Forelimb muscle (tissue), 1 donor: Measurements from ENCODE around the gene LRRC71. TPM values are rescaled to one million over a fixed set of nuclear protein-coding genes. Genes with fewer than 3 reads are reported as not detected.
A peak's percentile ranks its signal among the peaks of the same experiment; 100 is the strongest.

Experiments
- DNase-seq: peaks from one replicate; pipeline ENCODE4 v3.0.0-alpha.2; 2013; ENCODE audit warnings: low read depth
- polyA plus RNA-seq: library from polyadenylated mRNA; unstranded; fragments of 120-200 nt; gene quantifications from one replicate; pipeline ENCODE4 v1.2.1, GENCODE V29; 2013; ENCODE audit not compliant: insufficient read length

LRRC71 gene
- polyA plus RNA-seq = 1.2 TPM

GRCh38 chr1:156920233-156921052 is at the start of gene LRRC71:
TSS of gene LRRC71 (plus strand) at chr1:156920632. CDS start at chr1:156920804, 172 bp downstream.
- DNase-seq = no peak

GRCh38 chr1:156873659-156874058 is 46.8 kb upstream of the LRRC71 start:
- no peak for DNase-seq

DNA sequence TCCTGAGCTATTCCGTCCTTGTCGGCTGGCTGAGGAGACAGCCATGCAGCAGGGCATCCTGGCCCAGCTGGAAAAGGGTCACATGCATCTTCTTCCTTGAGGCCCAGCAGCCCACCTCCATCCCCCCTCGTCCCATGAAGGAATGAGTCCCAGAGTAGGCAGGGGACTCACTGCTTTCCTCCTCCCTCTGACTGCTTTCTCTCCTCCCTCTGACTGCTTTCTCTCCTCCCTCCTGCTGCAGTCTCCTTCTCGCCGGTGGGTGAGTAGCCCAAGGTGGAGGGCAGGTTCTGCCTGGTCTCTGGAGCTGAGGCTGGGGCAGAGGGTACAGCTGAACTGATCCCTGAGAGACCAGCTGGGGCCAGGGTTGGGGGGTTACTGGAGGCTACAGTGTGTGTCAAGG is 46.3 kb upstream of the LRRC71 start:
- no peak for DNase-seq

GRCh38 chr1:156874572-156875340 is 45.7 kb upstream of the LRRC71 start:
- DNase-seq = no peak

GRCh38 chr1:156875341-156875615 is 45.2 kb upstream of the LRRC71 start:
- DNase-seq = no peak

- DNase-seq = no peak
Observed at GRCh38 chr1:156876281-156876680, 44.2 kb upstream of the LRRC71 start.

GRCh38 chr1:156877433-156878170 is 42.8 kb upstream of the LRRC71 start:
- no peak for DNase-seq

GRCh38 chr1:156879876-156880275 is 40.6 kb upstream of the LRRC71 start:
- DNase-seq = no peak

- DNase-seq = no peak
Observed at GRCh38 chr1:156880473-156880872, 40.0 kb upstream of the LRRC71 start.

DNA sequence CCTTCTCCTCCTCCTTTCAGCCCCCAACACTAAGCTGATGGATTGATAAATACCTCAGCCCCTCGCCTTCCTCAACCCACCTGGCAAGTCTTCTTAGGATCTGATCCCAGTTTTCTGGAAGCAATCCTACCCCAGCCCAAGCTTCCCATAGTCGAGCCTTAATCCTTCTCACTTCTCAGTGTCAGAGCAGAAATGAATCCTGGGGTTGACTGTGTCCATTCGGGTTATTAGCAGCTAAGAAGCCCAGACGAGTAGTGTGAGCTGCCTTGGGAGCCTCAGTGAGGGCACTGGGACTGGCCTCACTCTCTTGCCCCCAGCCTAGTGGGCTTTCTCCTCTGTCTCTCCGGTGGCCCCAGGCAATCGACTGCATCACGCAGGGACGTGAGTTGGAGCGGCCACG is 39.3 kb upstream of the LRRC71 start:
- no peak for DNase-seq

DNA sequence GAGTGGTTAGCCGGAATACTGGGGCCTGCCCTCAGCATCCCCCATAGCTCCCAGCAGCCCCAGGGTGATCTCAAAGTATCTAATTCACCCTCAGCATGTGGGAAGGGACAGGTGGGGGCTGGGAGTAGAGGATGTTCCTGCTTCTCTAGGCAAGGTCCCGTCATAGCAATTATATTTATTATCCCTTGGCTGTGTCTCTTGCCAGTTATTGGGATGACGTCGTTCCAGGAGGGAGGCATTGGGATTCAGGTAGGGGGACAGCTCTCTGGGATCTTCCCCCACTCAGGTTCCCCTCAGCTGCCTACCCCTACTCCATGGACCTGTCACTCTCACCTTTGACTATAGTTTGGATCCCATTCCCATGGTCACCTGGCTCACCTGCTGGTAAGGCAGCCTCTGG is 38.8 kb upstream of the LRRC71 start:
- DNase-seq = no peak

GRCh38 chr1:156882543-156882942 is 37.9 kb upstream of the LRRC71 start:
- no peak for DNase-seq

GRCh38 chr1:156883919-156884318 is 36.5 kb upstream of the LRRC71 start:
- DNase-seq = no peak

DNA sequence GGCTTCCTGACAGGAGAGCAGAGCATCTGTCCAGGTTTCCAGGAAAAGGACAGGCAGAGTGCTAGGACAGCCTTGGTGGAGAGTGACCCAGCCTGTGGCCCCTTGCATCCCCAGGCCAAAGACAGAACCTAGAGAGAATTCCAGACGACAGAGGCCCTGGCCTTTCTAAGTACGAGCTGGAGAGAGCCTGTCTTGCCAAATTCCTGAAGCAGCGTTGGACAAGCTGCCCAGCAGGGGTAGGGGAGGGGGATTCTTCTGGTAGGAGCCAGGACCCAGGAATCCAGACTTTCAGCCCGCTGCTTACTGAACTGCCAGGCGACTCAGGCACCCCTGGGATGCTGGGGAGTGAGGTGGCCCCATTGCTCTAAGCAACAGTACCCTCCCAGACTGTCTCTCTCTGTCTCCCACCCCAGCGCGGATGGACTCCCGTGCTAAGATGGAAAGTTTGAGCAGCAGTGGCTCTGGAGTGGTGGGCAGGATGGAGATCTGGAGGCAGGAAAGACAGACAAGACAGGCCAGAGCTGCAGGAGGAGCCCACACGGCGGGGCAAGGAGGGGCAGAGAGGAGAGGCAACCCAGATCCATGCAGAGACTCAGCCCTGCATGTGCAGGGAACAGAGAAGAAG is 35.8 kb upstream of the LRRC71 start:
- no peak for DNase-seq

GRCh38 chr1:156885314-156885713 is 35.1 kb upstream of the LRRC71 start:
- DNase-seq = no peak

GRCh38 chr1:156885880-156886355 is 34.5 kb upstream of the LRRC71 start:
- no peak for DNase-seq

- no peak for DNase-seq
Observed at GRCh38 chr1:156886583-156887281, 33.7 kb upstream of the LRRC71 start.

DNA sequence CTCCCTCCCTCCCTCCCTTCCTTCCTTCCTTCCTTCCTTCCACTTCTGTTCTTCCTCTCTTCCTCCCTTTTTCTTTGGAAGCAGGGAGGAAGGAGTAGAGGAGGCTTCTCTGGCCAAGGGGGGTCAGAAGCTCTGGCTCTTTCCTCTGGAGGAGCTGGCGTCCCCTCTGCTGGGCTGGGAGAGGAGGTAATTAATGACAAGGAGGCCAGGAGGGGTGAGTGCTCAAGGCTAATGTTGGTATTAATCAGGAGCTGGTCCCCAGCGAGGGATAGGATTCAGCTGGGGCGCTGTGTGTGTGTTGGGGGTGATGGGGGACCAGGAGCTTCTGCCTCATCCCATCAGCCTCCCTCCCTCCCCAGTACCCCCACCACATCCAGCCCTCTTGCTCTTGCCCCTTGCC is 33.1 kb upstream of the LRRC71 start:
- no peak for DNase-seq

- no peak for DNase-seq
Observed at GRCh38 chr1:156887734-156888133, 32.7 kb upstream of the LRRC71 start.

DNA sequence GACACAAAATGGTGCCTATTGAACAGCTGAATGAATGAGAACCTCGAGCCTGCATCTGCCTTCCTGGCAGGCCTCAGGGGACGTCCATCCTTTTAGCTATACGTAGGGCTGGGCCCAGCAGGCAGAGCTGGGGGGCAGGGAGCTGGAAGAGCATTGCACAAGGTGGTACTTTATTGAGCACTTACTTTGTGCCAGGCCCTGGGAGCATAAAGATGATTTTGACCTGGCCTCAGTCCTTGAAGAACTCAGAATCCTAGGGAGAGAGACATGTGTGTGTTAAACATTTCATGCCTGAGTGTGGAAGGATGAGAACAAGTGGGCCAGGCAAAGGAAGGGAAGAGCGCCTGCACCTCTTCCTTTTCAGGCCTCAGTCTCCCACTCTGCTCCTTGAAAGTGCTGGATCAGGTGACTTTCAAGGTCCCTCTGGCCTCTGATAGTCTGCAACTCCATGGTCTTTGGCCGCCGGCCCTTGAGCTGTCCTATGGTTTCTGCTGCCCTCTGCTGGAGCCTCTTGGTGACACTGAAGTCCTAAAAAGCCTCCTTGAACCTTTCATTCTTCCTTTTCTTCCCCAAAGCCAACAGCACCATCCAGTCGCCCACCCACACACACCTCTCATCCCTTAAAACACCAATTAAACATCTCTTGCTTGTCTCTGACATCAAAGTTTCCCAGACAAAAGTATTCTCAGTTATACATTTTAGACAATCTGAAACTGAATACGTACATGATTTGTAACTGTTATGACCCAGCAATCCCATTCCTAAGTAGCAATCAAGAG is 30.4 kb upstream of the LRRC71 start:
- DNase-seq = peak; percentile 71
